ENCODE results near the gene COL9A3. TPM values are rescaled to one million over a fixed set of nuclear protein-coding genes. Genes with fewer than 3 reads are reported as not detected.

COL9A3 gene
- total RNA-seq, 1 donor from 2014 or later: 8.9 TPM

GRCh38 chr20:62820962-62821725 lies 4.3 kb downstream of the COL9A3 start:
- H3K4me3 Mint-ChIP-seq (ENCODE audit: unreplicated experiment): no peak overlapping the region
- H3K4me1 Mint-ChIP-seq (ENCODE audit: low read depth): peaks cover 42% of the 10 kb centered on the region
- H3K36me3 Mint-ChIP-seq (ENCODE audit: low read depth): no peaks in the 10 kb centered on the region
- no peaks in the 10 kb centered on the region for H3K9me3 Mint-ChIP-seq (ENCODE audit: low read depth)
- H3K27ac Mint-ChIP-seq (ENCODE audit: unreplicated experiment): no peak overlapping the region
- TF ChIP-seq CTCF (IDR thresholded peaks at IDR 0.05): no peak
- H3K27me3 Mint-ChIP-seq (ENCODE audit: low read depth): no peaks in the 10 kb centered on the region
- DNase-seq (ENCODE audit: low spot score): no peak

GRCh38 chr20:62821726-62822210 lies 4.9 kb downstream of the COL9A3 start:
- no peak for TF ChIP-seq CTCF (IDR thresholded peaks at IDR 0.05)
- no peak overlapping the region for H3K4me3 Mint-ChIP-seq (ENCODE audit: unreplicated experiment)
- peaks cover 41% of the 10 kb centered on the region for H3K4me1 Mint-ChIP-seq (ENCODE audit: low read depth)
- no peaks in the 10 kb centered on the region for H3K9me3 Mint-ChIP-seq (ENCODE audit: low read depth)
- no peak for DNase-seq (ENCODE audit: low spot score)
- H3K27ac Mint-ChIP-seq (ENCODE audit: unreplicated experiment): no peak overlapping the region
- no peaks in the 10 kb centered on the region for H3K36me3 Mint-ChIP-seq (ENCODE audit: low read depth)
- no peaks in the 10 kb centered on the region for H3K27me3 Mint-ChIP-seq (ENCODE audit: low read depth)

- H3K27ac Mint-ChIP-seq (ENCODE audit: unreplicated experiment): no peak overlapping the region
Measured at GRCh38 chr20:62822239-62822787, 5.5 kb downstream of the COL9A3 start.

GRCh38 chr20:62822788-62823651 lies 6.2 kb downstream of the COL9A3 start:
- H3K27me3 Mint-ChIP-seq (ENCODE audit: low read depth): no peaks in the 10 kb centered on the region
- DNase-seq (ENCODE audit: low spot score): no peak
- no peaks in the 10 kb centered on the region for H3K36me3 Mint-ChIP-seq (ENCODE audit: low read depth)
- no peak overlapping the region for H3K27ac Mint-ChIP-seq (ENCODE audit: unreplicated experiment)
- TF ChIP-seq CTCF (IDR thresholded peaks at IDR 0.05): peak; percentile 65
- H3K4me3 Mint-ChIP-seq (ENCODE audit: unreplicated experiment): no peak overlapping the region
- H3K9me3 Mint-ChIP-seq (ENCODE audit: low read depth): no peaks in the 10 kb centered on the region
- H3K4me1 Mint-ChIP-seq (ENCODE audit: low read depth): peaks cover 39% of the 10 kb centered on the region

More at GRCh38 chr20:62822239-62822787, 5.5 kb downstream of the COL9A3 start:
- Mint-ChIP-seq H3K4me3 (ENCODE audit: unreplicated experiment) (no peak overlapping the region), H3K9me3 (ENCODE audit: low read depth) (no peaks in the 10 kb centered on the region), H3K27me3 (ENCODE audit: low read depth) (no peaks in the 10 kb centered on the region), H3K36me3 (ENCODE audit: low read depth) (no peaks in the 10 kb centered on the region), H3K4me1 (ENCODE audit: low read depth) (peaks cover 41% of the 10 kb centered on the region)
- DNase-seq (ENCODE audit: low spot score): no peak
- no peak for TF ChIP-seq CTCF (IDR thresholded peaks at IDR 0.05)

All from chondrocyte (in vitro differentiated cells).